ENCODE measurements around the gene CD200. TPM values are rescaled to one million over a fixed set of nuclear protein-coding genes. Genes with fewer than 3 reads are reported as not detected.
A peak's percentile ranks its signal among the peaks of the same experiment; 100 is the strongest.

Gene CD200
- total RNA-seq, 4 donors from 2014 or later: 1.1 to 4.1 (median 3.6) TPM; not detected in 1

GRCh38 chr3:112298781-112299180, 34.2 kb upstream of the CD200 start:
- Histone ChIP-seq H3K4me1 (peaks cover 0 to 15% (median 6%) of the 10 kb centered on the region in 4 donors), H3K27ac (no peak overlapping the region), H3K4me3 (no peak overlapping the region), H3K36me3 (no peaks in the 10 kb centered on the region), H3K27me3 (no peaks in the 10 kb centered on the region), H3K9me3 (no peaks in the 10 kb centered on the region)
- intact Hi-C loops (cut with DNase I; ENCODE audit: low total_unique reads) (no loop called here), in situ Hi-C loops (cut with MboI; ENCODE audit: low pct_ligation_motif_present in 1 of 4, low pct_unique_long_range_greater_than_20kb in 1 of 4, low sequenced_read_pairs in 3 of 4) (loop anchor here in 2 of 4 donors (10.0 to 25.0 kb wide), 2 partner anchors 186 to 226 kb away; no protein-coding TSS in a partner anchor)
- DNase-seq: no peak
- TF ChIP-seq EP300 (IDR thresholded peaks at IDR 0.05; ENCODE audit: low read depth) (no peak), CTCF (IDR thresholded peaks at IDR 0.05) (no peak), POLR2AphosphoS5 (IDR thresholded peaks at IDR 0.05) (no peak), POLR2A (IDR thresholded peaks at IDR 0.05) (no peak)

DNA sequence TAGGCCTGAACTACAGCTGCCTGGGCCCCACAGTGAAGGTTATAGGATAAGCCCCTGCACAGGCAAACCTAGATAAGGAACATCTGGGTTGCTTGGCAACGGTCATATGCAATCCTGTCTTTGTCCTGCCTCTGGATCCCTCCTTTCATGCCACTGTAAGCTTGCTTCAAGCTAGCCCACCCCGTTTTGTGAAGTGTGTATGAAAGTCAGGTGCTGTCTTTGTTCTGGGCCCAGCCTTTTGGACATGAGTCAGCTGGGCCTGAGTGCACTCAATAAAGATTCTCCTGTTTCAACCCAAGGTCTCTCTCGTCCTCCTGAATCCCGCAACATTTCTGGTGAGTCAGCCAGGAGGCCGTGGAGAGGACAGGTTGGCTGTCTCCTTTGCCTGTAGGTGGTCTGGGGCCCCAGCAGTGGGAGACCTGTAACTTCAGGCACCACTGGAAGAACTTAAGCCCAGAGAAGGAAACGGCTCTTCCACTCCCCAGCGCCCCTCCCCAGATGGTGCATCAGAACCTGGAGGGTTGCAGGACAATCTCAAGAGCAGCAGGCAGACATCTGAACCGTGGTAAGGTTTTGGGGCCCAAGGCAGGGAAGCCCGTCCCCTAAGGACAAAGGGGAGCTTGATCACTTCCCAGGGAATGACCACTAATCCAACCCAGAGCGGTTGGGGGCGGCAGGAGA, 30.7 kb upstream of the CD200 start:
- intact Hi-C loops (cut with DNase I; ENCODE audit: low total_unique reads): no loop called here
- in situ Hi-C loops (cut with MboI; ENCODE audit: low pct_ligation_motif_present in 1 of 4, low pct_unique_long_range_greater_than_20kb in 1 of 4, low sequenced_read_pairs in 3 of 4): no loop called here
- Histone ChIP-seq H3K4me3 (no peak overlapping the region), H3K9me3 (no peaks in the 10 kb centered on the region), H3K4me1 (peaks cover 0 to 24% (median 12%) of the 10 kb centered on the region in 4 donors), H3K27ac (no peak overlapping the region), H3K36me3 (no peaks in the 10 kb centered on the region), H3K27me3 (no peaks in the 10 kb centered on the region)
- TF ChIP-seq EP300 (IDR thresholded peaks at IDR 0.05; ENCODE audit: low read depth) (no peak), POLR2A (IDR thresholded peaks at IDR 0.05) (no peak), CTCF (IDR thresholded peaks at IDR 0.05) (no peak), POLR2AphosphoS5 (IDR thresholded peaks at IDR 0.05) (no peak)
- no peak for DNase-seq
- WGBS, 2 donors (ENCODE audit: low coverage in 1 of 2): 87 to 100% methylated on average over 2 to 11 of the region's 11 CpGs

GRCh38 chr3:112302881-112303763, 29.8 kb upstream of the CD200 start:
- in situ Hi-C loops (cut with MboI; ENCODE audit: low pct_ligation_motif_present in 1 of 4, low pct_unique_long_range_greater_than_20kb in 1 of 4, low sequenced_read_pairs in 3 of 4) (no loop called here), intact Hi-C loops (cut with DNase I; ENCODE audit: low total_unique reads) (no loop called here)
- H3K27me3 ChIP-seq: no peaks in the 10 kb centered on the region
- H3K4me3 ChIP-seq: peak overlapping the region; percentile 5 to 57 (median 37)
- H3K36me3 ChIP-seq: no peaks in the 10 kb centered on the region
- DNase-seq: no peak
- peak overlapping the region in 3 of 4 donors; percentile 3 to 44 (median 16) for H3K27ac ChIP-seq
- 38 to 41% methylated on average over 8 to 12 of the region's 12 CpGs for WGBS, 2 donors (ENCODE audit: low coverage in 1 of 2)
- no peaks in the 10 kb centered on the region for H3K9me3 ChIP-seq
- H3K4me1 ChIP-seq: peaks cover 0 to 21% (median 12%) of the 10 kb centered on the region in 4 donors
- TF ChIP-seq EP300 (IDR thresholded peaks at IDR 0.05; ENCODE audit: low read depth): no peak
- TF ChIP-seq POLR2A (IDR thresholded peaks at IDR 0.05): no peak
- TF ChIP-seq CTCF (IDR thresholded peaks at IDR 0.05): no peak
- no peak for TF ChIP-seq POLR2AphosphoS5 (IDR thresholded peaks at IDR 0.05)

DNA sequence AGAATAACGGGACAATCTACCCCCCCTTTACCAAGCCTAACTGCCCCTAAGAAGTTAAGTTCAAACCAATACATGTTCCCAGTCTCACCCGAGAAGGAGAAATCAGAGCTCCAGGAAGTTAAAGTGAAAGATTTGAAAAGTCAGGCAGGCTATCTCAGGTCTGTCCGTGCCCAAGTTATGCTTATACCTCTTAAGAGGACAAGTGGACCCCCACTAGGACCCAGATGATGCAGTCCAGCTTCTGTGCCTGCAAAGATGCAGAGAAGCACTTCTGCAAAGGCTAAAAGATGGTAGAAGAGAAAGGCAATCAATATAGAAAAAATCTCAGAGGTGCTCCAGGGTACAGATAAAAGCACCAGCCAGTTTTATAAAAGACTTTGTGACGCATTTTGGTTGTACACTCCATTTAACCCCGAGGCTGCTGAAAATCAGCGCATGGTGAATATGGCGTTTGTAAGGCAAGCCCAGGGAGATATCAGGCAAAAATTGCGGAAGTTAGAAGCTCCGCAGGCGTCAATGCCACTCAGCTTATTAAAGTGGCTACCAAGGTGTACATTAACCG, 29.1 kb upstream of the CD200 start:
- WGBS, 2 donors (ENCODE audit: low coverage in 1 of 2): 10 to 20% methylated on average over 4 to 11 of the region's 11 CpGs
- Histone ChIP-seq H3K9me3 (no peaks in the 10 kb centered on the region), H3K27me3 (no peaks in the 10 kb centered on the region), H3K4me1 (peaks cover 0 to 21% (median 12%) of the 10 kb centered on the region in 4 donors), H3K27ac (peak overlapping the region in 3 of 4 donors; percentile 3 to 44 (median 16)), H3K4me3 (peak overlapping the region; percentile 5 to 57 (median 37)), H3K36me3 (no peaks in the 10 kb centered on the region)
- in situ Hi-C loops (cut with MboI; ENCODE audit: low pct_ligation_motif_present in 1 of 4, low pct_unique_long_range_greater_than_20kb in 1 of 4, low sequenced_read_pairs in 3 of 4): no loop called here
- intact Hi-C loops (cut with DNase I; ENCODE audit: low total_unique reads): no loop called here
- no peak for DNase-seq
- TF ChIP-seq EP300 (IDR thresholded peaks at IDR 0.05; ENCODE audit: low read depth) (no peak), POLR2A (IDR thresholded peaks at IDR 0.05) (no peak), POLR2AphosphoS5 (IDR thresholded peaks at IDR 0.05) (no peak), CTCF (IDR thresholded peaks at IDR 0.05) (no peak)

Data from transverse colon (tissue), 4 donors.